ENCODE results near the gene NR6A1. TPM values are rescaled to one million over a fixed set of nuclear protein-coding genes. Genes with fewer than 3 reads are reported as not detected.

The NR6A1 gene
- total and polyA plus RNA-seq, 2 experiments from 2014 or later: 44.2 to 139 TPM

DNA sequence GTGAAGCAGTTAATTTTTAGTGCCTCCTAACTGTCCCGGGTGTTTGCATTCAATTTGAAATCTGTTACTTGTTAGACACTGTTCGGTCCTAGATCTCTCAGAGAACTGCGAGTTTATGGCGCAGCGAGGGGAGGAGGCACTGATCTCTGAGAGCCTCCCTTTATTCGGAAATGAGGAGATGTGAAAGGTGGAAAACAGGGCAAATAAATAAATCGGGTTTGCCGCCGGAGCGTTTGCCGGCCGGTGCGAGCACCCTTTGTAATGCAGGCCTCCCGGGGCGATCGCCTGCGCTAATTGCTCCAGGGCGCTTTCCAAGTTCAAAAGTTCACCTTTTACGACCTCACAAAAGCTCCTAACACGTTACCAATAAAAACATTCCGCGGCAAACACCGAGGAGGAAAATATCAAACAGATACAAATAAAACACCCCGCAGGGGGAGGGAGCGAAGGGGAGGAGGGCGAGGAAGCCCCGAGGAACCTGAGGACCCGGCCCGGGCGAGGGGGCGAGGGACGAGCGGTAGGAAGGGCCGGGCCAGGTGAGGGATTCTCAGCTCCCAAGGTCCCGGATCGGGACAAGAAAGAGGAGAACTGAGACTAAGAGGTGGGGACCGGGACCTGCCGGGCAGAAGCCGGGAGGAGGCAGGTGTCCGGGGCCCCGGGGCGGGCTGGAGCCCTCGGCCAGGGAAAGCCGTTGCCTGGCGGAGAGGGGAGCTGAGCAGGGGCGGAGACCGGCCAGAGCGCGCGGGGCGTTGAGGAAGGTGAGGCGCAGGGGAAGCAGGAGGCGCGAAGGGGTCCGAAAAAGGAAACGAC lies 1.4 kb downstream of the NR6A1 start:
- Histone ChIP-seq H3K4me2 (peak overlapping the region; percentile 73), H3K27ac (ENCODE audit: low read depth) (0 out of 2 replicates have a peak overlapping the region, but pooled peaks have one; percentile 3), H3K79me2 (replicated peaks; ENCODE audit: insufficient read depth) (peaks cover 47% of the 10 kb centered on the region), H2AFZ (no peak overlapping the region), H3K4me1 (ENCODE audit: insufficient read depth) (peaks cover 46% of the 10 kb centered on the region), H3K9me2 (ENCODE audit: insufficient read depth) (no peaks in the 10 kb centered on the region), H3K4me3 (peak overlapping the region; percentile 56), H4K20me1 (replicated peaks; ENCODE audit: insufficient read depth) (peaks cover 23% of the 10 kb centered on the region), H3F3A (replicated peaks; ENCODE audit: low read depth) (peaks cover 6% of the 10 kb centered on the region; the same call in 1 of the 2 replicates), H3K36me3 (ENCODE audit: insufficient read depth) (no peaks in the 10 kb centered on the region), H3K27me3 (ENCODE audit: insufficient read depth) (peaks cover 48% of the 10 kb centered on the region)
- H3K9me3 Mint-ChIP-seq: no peaks in the 10 kb centered on the region
- peak overlapping the region; percentile 80 for H3K4me3 Mint-ChIP-seq
- peak; percentile 20 for ATAC-seq
- H3K36me3 Mint-ChIP-seq (ENCODE audit: low read depth): no peaks in the 10 kb centered on the region
- TF ChIP-seq, protein P1, sequence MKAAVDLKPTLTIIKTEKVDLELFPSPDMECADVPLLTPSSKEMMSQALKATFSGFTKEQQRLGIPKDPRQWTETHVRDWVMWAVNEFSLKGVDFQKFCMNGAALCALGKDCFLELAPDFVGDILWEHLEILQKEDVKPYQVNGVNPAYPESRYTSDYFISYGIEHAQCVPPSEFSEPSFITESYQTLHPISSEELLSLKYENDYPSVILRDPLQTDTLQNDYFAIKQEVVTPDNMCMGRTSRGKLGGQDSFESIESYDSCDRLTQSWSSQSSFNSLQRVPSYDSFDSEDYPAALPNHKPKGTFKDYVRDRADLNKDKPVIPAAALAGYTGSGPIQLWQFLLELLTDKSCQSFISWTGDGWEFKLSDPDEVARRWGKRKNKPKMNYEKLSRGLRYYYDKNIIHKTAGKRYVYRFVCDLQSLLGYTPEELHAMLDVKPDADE (IDR thresholded peaks at IDR 0.05): no peak; the same call in 1 of the 2 replicates
- TF ChIP-seq POLR2AphosphoS5 (IDR thresholded peaks at IDR 0.05; ENCODE audit: low read depth): peak; percentile 45; the same call in 1 of the 2 replicates
- TF ChIP-seq NANOG (IDR thresholded peaks at IDR 0.05; ENCODE audit: borderline replicate concordance): peak; percentile 49; the same call in 1 of the 2 replicates
- peaks cover 50% of the 10 kb centered on the region; the same call in 2 of the 3 replicates for H3K4me1 Mint-ChIP-seq
- H3K27me3 Mint-ChIP-seq (ENCODE audit: insufficient read depth, low read depth, poor library complexity): peaks cover 17% of the 10 kb centered on the region
- DNase-seq (ENCODE audit: low spot score): peak; percentile 77
- peak overlapping the region; percentile 94 for H3K27ac Mint-ChIP-seq

DNA sequence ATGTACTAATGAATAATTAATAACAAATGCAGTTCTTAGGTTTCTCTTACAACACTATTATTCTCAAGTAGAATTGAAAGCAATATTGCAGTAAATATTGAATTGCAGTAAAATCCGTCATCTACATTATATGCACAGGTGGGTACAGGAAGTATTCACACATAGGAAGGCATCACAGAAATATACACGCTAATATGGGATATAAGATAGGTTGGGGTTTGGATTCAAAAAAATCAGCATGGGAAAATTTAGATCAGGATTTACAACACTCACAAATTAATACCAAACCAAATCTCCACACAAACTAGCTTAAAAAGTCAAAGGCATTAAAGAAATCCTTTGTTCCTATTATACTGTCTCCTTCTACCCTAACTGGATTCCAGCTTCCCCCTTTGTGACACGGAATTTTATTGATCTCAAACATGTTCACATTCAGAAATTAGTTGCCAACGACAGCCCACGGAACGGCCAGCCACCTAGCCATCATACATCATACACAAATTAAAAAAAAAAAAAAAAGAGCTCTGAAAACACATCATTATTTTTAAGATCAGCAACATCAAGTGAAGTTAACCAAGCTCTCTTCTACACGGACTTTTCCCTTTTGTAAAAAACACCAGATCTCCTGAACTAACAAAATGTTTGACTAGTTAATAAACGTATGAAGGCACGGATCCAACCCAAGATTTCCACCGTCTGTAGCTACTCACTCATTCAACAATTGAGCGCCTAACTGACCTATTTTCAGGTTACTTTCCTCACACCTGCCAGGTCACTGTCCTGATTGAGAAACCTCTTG lies 2.2 kb downstream of the NR6A1 start:
- no peak overlapping the region for H2AFZ ChIP-seq
- H3K36me3 ChIP-seq (ENCODE audit: insufficient read depth): no peaks in the 10 kb centered on the region
- no peak overlapping the region for H3K27ac Mint-ChIP-seq
- peaks cover 55% of the 10 kb centered on the region for H3K79me2 ChIP-seq (replicated peaks; ENCODE audit: insufficient read depth)
- H3K9me3 Mint-ChIP-seq: no peaks in the 10 kb centered on the region
- peak overlapping the region; percentile 73 for H3K4me2 ChIP-seq
- peaks cover 53% of the 10 kb centered on the region for H3K4me1 ChIP-seq (ENCODE audit: insufficient read depth)
- peaks cover 51% of the 10 kb centered on the region for H3K4me1 Mint-ChIP-seq
- peak; percentile 53 for DNase-seq (ENCODE audit: low spot score)
- peaks cover 4% of the 10 kb centered on the region; the same call in 1 of the 2 replicates for H3F3A ChIP-seq (replicated peaks; ENCODE audit: low read depth)
- H3K27ac ChIP-seq (ENCODE audit: low read depth): 0 out of 2 replicates have a peak overlapping the region, but pooled peaks have one; percentile 3
- H3K4me3 Mint-ChIP-seq: peak overlapping the region; percentile 80
- H4K20me1 ChIP-seq (replicated peaks; ENCODE audit: insufficient read depth): peaks cover 23% of the 10 kb centered on the region
- peak overlapping the region; percentile 56 for H3K4me3 ChIP-seq
- H3K27me3 Mint-ChIP-seq (ENCODE audit: insufficient read depth, low read depth, poor library complexity): peaks cover 13% of the 10 kb centered on the region
- ATAC-seq: no peak
- no peaks in the 10 kb centered on the region for H3K36me3 Mint-ChIP-seq (ENCODE audit: low read depth)
- peaks cover 48% of the 10 kb centered on the region for H3K27me3 ChIP-seq (ENCODE audit: insufficient read depth)
- no peaks in the 10 kb centered on the region for H3K9me2 ChIP-seq (ENCODE audit: insufficient read depth)
- TF ChIP-seq ZNF331 (CRISPR knock-in tag; IDR thresholded peaks at IDR 0.05; ENCODE audit: low read depth): no peak
- TF ChIP-seq CREB1 (CRISPR knock-in tag; IDR thresholded peaks at IDR 0.05; ENCODE audit: low read depth): no peak
- no peak for TF ChIP-seq JUNB (IDR thresholded peaks at IDR 0.05; ENCODE audit: unreplicated experiment)

DNA sequence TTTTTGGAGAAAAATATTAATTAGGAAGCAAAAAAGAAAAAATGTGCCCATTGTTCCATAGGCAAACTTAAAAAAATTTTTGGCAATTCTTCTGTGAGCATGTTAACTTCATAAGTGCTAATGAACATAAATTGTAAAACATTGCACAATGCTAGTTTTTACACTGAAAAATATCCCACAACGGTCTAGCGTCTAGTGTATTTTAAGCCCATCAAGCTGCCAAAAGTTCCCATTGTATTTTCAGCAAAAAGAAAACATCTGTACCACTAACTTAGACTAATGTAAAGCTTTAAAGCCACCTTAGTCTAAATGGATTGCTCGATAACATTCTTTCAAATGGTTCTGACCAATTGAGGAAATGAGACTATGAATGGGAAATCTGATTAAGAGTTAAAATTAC lies 2.8 kb downstream of the NR6A1 start:
- no peak overlapping the region for H3K27ac ChIP-seq (ENCODE audit: low read depth)

More for the DNA sequence above, 2.8 kb downstream of the NR6A1 start:
- no peaks in the 10 kb centered on the region for H3K9me2 ChIP-seq (ENCODE audit: insufficient read depth)
- H4K20me1 ChIP-seq (replicated peaks; ENCODE audit: insufficient read depth): peaks cover 19% of the 10 kb centered on the region
- Mint-ChIP-seq H3K9me3 (no peaks in the 10 kb centered on the region), H3K4me1 (peaks cover 54% of the 10 kb centered on the region), H3K4me3 (peak overlapping the region; percentile 80), H3K27ac (no peak overlapping the region), H3K27me3 (ENCODE audit: insufficient read depth, low read depth, poor library complexity) (peaks cover 13% of the 10 kb centered on the region), H3K36me3 (ENCODE audit: low read depth) (no peaks in the 10 kb centered on the region)
- DNase-seq (ENCODE audit: low spot score) (no peak), ATAC-seq (no peak)
- peak overlapping the region; percentile 56 for H3K4me3 ChIP-seq
- H3K79me2 ChIP-seq (replicated peaks; ENCODE audit: insufficient read depth): peaks cover 61% of the 10 kb centered on the region
- TF ChIP-seq ZNF114 (CRISPR knock-in tag; IDR thresholded peaks at IDR 0.05) (no peak), ZNF331 (CRISPR knock-in tag; IDR thresholded peaks at IDR 0.05; ENCODE audit: low read depth) (no peak), POLR2AphosphoS5 (IDR thresholded peaks at IDR 0.05; ENCODE audit: low read depth) (no peak), CREB1 (CRISPR knock-in tag; IDR thresholded peaks at IDR 0.05; ENCODE audit: low read depth) (no peak), JUNB (IDR thresholded peaks at IDR 0.05; ENCODE audit: unreplicated experiment) (no peak)
- TF ChIP-seq, protein P2, sequence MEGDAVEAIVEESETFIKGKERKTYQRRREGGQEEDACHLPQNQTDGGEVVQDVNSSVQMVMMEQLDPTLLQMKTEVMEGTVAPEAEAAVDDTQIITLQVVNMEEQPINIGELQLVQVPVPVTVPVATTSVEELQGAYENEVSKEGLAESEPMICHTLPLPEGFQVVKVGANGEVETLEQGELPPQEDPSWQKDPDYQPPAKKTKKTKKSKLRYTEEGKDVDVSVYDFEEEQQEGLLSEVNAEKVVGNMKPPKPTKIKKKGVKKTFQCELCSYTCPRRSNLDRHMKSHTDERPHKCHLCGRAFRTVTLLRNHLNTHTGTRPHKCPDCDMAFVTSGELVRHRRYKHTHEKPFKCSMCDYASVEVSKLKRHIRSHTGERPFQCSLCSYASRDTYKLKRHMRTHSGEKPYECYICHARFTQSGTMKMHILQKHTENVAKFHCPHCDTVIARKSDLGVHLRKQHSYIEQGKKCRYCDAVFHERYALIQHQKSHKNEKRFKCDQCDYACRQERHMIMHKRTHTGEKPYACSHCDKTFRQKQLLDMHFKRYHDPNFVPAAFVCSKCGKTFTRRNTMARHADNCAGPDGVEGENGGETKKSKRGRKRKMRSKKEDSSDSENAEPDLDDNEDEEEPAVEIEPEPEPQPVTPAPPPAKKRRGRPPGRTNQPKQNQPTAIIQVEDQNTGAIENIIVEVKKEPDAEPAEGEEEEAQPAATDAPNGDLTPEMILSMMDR (conservative IDR thresholded peaks at IDR 0.05; ENCODE audit: low read depth in 2 of 2): no peak
- peaks cover 55% of the 10 kb centered on the region for H3K4me1 ChIP-seq (ENCODE audit: insufficient read depth)
- H3F3A ChIP-seq (replicated peaks; ENCODE audit: low read depth): peaks cover 3% of the 10 kb centered on the region; the same call in 1 of the 2 replicates
- H2AFZ ChIP-seq: no peak overlapping the region
- peak overlapping the region; percentile 73 for H3K4me2 ChIP-seq
- no peaks in the 10 kb centered on the region for H3K36me3 ChIP-seq (ENCODE audit: insufficient read depth)
- H3K27me3 ChIP-seq (ENCODE audit: insufficient read depth): peaks cover 45% of the 10 kb centered on the region
